HT1080 (cell line): ENCODE data around the gene RRAGD. TPM values are rescaled to one million over a fixed set of nuclear protein-coding genes. Genes with fewer than 3 reads are reported as not detected.
"Not testable (repeated sequence)": the region's sequence is repeated elsewhere in the genome, so short reads cannot be mapped to it uniquely, and the experiment has no call there.

Experiments
- DNase-seq: peaks from one replicate; pipeline ENCODE4 v3.0.0-alpha.2; 2015; ENCODE audit warnings: low read depth
- total RNA-seq: library from RNA; depleted of rRNA; stranded (reverse); fragments of >200 nt; shearing (Covaris generic); gene quantifications from 2 replicates; pipeline ENCODE4 v1.2.3, GENCODE V29; 2014

The RRAGD gene
- total RNA-seq, 1 experiment from 2014 or later = 5.3 TPM

- no peak for DNase-seq
Observed at GRCh38 chr6:89411145-89412070, 665 bp downstream of the RRAGD start.

GRCh38 chr6:89410788-89411144 is 1.3 kb downstream of the RRAGD start:
- no peak for DNase-seq

- no peak for DNase-seq
Observed at GRCh38 chr6:89410231-89410761, 1.8 kb downstream of the RRAGD start.

- DNase-seq = no peak
Observed at GRCh38 chr6:89409461-89410035, 2.5 kb downstream of the RRAGD start.

- DNase-seq = no peak
Observed at GRCh38 chr6:89406141-89406540, 5.9 kb downstream of the RRAGD start.

GRCh38 chr6:89404512-89404911 is 7.6 kb downstream of the RRAGD start:
- no peak for DNase-seq

- DNase-seq = no peak
Observed at GRCh38 chr6:89402776-89403175, 9.3 kb downstream of the RRAGD start.

- no peak for DNase-seq
Observed at GRCh38 chr6:89400912-89401399, 11.1 kb downstream of the RRAGD start.

- no peak for DNase-seq
Observed at GRCh38 chr6:89400050-89400449, 12.0 kb downstream of the RRAGD start.

GRCh38 chr6:89398762-89399525 is 13.1 kb downstream of the RRAGD start:
- no peak for DNase-seq

GRCh38 chr6:89397884-89398283 is 14.2 kb downstream of the RRAGD start:
- not testable (repeated sequence) for DNase-seq

- DNase-seq = no peak
Observed at GRCh38 chr6:89393659-89394058, 18.4 kb downstream of the RRAGD start.

GRCh38 chr6:89392823-89393222 is 19.2 kb downstream of the RRAGD start:
- DNase-seq = no peak

- no peak for DNase-seq
Observed at GRCh38 chr6:89388846-89389245, 23.2 kb downstream of the RRAGD start.

GRCh38 chr6:89387516-89388201 is 24.4 kb downstream of the RRAGD start:
- DNase-seq = no peak

GRCh38 chr6:89386917-89387491 is 25.1 kb downstream of the RRAGD start:
- no peak for DNase-seq

- DNase-seq = no peak
Observed at GRCh38 chr6:89385846-89386245, 26.2 kb downstream of the RRAGD start.

GRCh38 chr6:89385156-89385667 is 26.9 kb downstream of the RRAGD start:
- peak; percentile 72 for DNase-seq

- no peak for DNase-seq
Observed at GRCh38 chr6:89381031-89381430, 31.0 kb downstream of the RRAGD start.

- DNase-seq = no peak
Observed at GRCh38 chr6:89379281-89379680, 32.8 kb downstream of the RRAGD start.
